ENCODE results near the gene HOXC9.

Gene HOXC9

DNA sequence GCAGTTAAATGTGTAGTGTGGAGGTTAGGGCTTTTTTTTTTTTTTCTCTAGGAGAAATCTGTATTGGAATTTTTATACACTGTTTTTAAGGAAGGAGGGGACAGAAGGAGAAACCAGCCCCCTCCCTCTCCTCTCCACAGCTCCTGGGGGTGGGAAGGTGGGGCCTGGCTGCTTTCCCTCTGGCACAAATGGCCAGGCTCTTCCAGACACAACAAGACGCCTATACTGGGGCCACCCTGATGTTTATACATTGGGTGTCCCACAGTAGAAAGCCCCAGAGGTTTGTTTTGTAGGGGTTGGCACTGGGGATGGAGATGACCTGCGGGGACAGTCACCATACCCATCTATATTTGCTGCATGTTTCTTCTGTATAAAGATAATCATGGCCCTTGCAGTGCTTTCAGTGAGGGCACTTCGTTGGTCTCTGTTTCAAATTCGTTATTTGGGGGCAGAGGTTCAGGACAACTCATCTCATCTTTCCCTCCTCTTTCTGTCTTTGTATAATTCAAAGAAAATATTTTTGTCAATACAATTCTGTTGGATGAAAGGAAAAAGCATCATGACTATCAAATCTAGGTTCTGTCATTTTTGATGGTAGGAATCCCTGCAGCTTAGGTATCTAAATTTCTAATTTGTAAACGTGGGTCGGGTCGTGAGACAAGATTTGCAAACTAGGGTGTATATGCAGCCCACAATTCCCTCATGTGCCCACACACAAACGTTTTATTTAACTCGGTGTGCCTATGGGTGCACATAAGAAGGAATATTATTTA, 23.0 kb upstream of the HOXC9 start:
- DNase-seq, result no peak

DNA sequence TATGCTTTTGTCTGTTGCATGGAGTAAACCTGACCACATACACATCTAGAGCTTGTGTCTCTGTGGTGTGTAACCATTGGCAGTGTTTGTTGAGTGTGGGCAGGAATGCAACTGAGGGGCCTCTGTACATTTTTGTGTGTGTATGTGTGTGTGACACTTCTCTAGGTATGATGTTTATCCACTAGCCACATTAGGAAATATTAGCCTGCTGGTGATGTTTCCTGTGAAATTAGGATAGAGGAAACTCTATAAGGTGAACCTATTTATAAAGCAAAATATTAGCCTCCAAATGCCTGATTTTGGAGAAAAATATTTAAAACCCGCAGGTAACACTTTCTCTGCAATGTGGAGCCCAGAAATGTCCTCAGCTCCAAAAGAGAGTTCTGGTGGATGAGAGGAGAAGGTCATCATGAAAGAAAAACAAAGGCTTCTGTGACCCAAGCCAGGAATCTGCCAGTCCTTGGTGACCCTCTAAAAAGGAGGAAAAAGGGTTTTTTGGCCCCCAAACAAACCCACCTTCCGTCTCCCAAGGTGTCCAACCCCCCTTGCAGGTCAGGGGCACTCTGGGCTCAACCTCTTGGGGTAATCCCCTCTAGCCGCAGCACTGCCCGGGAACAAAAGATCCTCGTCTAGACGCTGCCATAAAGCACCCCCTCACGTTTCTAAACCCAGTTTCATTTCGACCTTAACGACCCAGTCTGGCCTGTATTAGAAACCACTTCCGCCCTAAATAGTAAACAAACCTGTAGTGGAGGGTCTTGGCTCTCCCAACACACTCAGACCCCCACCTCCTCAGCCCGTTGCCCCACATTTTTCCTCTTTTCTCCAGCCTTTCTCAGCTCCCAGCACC, 22.1 kb upstream of the HOXC9 start:
- DNase-seq, result no peak

DNA sequence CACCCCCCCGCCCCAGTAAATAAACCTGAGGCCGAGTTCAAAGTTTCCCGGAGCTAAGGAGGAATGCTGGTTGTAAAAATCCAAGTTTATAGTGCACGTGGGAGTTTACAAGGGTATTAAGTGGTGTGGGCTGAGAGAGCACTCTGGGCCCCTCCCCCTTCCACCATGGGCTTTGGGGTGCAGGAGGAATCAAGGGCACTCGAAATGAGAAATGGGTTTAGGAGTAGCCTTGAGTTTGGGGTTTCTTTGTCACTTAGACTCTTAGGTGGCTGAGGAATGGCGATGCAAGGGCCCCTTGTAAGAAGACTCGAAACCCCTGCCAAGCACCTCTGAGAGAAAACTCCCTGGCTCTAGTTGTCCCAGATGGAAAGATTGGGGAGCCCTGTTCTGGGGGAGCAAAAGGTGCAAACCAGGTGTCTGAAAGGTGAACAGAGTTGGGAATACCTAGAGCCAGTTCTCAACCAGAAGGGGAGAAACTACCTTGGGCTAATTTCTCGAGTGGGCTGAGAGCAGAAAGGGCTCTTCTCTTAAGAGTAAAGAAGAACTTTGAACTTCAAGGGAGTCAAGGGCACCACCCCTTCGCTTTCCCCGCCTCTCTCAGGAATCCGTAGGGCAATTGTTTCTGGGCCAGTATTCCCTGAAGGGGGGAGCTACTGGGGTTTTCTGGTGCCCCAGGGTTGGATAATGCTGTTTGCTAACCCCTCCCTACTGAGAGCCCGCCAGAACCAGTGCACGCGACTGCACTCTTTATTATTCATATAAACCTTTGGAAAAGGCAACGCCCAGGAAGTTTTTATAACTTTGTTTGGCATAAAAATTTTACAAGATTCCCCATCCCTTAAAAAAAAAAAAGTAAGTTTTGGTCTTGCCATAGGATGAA, 21.2 kb upstream of the HOXC9 start:
- no peak for DNase-seq

DNA sequence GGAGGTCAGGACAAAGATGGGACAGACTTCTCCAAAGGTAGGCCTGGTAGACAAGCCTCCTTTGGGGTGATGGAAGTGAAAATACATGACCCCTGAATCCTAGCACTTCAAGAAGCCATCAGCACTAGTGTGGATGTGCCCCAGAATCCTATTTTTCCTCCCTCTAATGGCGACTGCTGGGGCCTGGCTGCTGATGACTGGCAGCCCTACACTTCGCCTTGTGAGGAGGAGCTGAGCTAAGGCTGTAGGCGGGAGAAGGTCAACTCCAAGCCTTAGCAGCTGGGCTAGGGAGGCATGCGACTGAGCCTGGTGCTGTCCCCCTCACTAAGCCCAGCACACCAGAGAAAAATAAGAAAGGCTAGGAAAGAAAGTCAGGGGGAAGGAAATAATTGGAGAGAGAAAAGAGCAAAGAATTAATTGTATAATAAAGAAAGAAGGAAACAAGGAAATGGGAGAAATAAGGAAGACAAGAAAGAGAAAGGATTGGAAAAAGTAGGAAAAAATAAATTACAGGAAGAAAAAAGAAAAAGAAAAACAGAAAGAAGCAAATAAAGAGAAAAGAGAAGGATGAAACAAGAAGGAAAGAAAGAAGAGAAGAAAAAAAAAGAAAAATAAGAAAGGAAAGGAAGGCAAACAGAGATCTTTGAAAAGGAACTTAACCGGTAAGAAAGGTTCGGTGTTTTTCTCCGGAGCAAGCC, 19.7 kb upstream of the HOXC9 start:
- no peak for DNase-seq

DNA sequence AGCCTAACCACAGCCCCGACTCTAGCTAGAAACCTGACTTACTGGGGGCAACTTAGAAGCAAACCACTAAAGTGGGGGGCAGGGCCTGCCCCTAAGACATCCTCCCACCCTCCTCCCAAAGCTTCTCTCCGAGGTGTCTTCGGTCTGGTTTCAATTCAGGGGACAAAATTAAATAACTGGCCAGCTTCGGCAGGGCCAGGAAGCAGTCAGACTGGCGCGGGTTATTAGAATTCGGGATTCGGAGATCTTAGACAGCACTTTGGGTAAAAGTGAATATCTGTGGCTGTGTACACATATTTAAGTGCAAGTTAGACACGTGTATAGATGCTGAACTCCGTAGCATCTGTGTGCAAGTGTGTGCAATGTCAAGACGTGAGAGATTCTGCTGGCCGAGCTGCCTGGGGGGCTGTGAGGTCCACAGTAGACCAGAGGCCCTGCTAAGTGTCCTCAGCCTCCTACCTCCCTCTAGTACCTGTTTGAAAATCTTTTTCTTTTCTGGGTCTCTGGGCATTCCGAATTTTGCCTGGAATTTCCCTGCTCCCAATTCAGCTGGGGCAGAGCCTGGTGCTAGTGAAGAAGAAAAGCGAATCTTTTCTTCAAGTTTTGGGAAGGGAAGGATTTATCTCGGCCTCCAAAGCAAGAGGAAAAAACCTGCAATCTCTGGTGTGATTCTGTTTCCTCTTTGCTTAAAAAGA, 19.0 kb upstream of the HOXC9 start:
- DNase-seq, result no peak

DNA sequence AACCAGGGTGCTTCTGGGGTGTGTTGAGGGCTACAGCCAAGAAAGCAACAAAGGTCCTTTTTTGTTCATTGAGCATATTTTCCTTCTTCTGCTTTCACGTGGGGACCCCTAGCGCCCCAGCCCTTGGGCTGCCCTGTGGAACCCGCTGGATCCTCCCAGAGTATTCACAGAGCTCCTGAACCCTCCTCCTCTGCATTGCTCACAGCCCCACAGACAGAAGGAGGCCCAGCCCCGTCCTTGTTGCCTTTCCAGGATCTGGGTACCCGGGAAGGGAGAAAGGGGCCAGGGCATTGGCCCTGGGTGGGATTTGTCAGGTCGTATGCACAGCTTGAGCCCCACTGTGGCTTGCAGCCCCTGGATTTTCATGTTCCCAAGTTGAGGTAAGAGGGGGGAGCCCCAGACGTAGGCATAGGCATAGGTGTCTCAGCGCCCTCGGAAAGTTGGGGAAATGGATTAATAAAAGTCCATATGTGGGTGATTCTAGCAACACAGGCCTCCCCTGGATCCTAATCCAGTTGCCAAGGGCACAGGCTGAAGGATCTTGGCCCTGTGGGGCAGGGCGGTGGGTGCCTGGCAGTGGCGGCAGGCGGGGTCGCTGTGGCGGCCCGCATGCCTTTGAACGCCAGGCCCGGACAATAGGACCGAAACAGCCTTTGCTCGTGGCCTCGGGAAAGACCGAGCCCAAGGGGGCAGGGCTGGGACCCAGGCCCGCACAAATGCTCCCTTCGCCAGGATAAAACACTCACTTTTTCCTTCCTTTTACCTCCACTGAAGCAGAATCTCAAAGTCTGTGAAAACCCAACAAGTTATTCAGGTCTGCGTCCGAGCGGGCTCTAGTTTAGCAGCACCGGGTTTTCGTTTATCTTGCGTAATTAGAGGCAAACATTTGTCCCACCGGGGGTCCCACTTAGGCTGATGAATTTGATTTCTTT, 18.1 kb upstream of the HOXC9 start:
- no peak for DNase-seq

DNA sequence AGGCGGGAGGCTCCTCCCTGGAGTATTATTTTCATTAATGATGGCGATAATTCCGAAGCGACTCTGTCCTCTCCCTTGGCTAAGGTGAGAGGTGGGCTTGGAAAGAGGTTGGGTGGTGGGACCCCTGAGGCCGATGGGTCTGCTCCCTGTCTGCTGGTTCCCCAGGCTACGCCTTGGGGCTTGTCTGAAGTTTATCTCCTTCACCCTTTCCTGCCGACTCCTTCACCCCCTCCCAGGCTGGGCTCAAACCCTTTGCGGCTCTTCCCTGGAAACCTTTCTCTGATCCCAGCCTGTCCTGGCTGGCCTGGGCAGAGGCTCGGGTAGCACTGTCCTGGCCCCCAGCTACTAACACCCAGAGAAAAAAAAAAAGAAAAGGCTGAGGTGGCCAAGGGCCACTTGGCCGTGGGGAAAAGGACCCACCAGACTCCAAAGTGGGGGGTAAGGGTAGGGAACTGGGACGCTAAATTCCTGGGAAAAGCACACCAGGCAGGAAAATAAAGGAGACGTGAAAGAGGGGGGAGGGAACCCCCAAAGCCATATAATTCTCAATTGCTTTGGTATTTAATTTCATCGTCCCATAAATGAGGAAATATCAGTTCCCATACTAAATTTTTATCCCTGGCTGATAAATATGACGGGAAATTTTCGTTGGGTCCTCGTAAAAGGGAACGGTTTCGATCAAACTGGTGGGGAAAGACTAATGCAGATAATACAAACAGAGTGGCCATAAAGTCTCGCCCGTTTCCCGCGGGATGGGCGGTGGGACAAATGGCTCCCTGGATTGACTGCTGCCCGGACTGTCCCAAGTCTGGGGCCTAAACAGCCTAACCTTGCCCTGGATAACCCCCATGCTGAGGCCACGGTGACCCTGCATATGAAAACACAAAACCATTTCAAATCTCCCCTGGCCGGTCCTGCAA, 17.1 kb upstream of the HOXC9 start:
- no peak for DNase-seq

DNA sequence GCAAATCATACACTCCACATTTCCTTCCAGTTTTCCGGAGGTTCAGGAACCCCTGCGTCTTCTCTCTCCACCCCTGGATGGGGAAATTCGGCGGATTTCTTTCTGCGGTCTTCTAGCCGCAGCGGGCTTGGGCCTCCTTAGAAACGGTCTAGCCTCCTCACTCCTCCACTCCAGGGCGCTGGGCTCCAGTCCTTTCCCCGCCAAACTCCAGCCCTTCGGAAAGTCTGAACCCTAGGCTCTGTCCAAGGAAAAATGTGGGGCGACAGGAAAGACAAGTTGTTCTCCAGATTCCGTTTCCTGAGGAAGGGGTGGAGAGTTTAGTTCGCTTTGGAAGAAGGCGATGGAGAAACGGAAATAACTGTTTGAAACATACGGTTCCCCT, 16.4 kb upstream of the HOXC9 start:
- no peak for DNase-seq

DNA sequence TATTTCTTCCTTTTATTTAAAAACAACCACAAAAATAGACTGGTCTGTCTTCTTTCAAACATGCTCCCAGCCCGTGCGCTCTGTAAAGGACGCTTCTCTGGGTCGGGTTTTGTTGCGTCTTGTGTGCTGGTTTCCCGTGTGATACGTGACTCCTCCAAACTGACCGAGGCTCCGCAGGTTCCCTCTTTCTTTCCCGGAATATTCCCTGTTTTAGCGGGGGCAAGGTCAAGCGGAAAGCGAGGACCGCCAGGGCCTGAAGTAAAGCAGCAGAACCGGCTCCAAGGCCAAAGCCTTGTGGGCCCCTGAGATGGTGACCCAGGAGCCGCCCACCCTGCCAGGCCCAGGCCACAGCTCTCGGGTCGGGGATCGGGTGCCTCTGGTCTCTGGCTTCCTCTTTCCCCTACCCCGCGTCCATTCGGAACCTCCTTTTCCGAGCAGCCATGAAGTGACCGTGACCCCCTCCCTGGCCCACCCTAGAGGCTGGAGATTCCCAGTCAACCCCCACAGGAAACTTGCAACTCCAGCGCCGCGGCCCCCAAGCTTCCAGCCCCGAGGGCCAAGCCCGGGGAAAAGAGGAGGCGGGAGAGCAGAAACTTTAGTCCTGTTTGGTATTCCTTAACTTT, 15.9 kb upstream of the HOXC9 start:
- DNase-seq, result no peak

DNA sequence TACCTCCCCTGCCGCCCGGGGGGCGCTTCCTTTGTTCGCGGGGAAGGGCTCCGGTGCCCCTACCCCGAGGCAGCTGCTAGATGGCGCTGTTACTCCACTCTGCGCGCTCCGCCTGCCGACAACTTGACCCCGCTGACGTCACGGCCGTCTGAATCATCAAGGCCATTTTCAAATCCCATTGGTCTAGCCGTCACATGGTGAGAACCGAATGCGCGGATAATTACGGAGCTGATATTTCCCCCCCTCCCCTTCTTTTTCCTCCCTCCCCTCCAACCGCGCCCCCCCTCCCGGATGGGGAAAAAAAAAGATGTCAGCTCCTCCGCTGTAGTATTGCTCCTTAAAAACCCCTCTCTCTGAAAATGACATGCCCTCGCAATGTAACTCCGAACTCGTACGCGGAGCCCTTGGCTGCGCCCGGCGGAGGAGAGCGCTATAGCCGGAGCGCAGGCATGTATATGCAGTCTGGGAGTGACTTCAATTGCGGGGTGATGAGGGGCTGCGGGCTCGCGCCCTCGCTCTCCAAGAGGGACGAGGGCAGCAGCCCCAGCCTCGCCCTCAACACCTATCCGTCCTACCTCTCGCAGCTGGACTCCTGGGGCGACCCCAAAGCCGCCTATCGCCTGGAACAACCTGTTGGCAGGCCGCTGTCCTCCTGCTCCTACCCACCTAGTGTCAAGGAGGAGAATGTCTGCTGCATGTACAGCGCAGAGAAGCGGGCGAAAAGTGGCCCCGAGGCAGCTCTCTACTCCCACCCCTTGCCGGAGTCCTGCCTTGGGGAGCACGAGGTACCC, 14.9 kb upstream of the HOXC9 start, which contains the start of gene HOXC10:
HOXC10 (plus strand) TSS at position 246 of the 791 bp plus-strand sequence; CDS start at position 360, 114 bp downstream.
- peak; percentile 82 for DNase-seq

DNA sequence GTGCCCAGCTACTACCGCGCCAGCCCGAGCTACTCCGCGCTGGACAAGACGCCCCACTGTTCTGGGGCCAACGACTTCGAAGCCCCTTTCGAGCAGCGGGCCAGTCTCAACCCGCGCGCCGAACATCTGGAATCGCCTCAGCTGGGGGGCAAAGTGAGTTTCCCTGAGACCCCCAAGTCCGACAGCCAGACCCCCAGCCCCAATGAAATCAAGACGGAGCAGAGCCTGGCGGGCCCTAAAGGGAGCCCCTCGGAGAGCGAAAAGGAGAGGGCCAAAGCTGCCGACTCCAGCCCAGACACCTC, 14.3 kb upstream of the HOXC9 start:
- no peak for DNase-seq

DNA sequence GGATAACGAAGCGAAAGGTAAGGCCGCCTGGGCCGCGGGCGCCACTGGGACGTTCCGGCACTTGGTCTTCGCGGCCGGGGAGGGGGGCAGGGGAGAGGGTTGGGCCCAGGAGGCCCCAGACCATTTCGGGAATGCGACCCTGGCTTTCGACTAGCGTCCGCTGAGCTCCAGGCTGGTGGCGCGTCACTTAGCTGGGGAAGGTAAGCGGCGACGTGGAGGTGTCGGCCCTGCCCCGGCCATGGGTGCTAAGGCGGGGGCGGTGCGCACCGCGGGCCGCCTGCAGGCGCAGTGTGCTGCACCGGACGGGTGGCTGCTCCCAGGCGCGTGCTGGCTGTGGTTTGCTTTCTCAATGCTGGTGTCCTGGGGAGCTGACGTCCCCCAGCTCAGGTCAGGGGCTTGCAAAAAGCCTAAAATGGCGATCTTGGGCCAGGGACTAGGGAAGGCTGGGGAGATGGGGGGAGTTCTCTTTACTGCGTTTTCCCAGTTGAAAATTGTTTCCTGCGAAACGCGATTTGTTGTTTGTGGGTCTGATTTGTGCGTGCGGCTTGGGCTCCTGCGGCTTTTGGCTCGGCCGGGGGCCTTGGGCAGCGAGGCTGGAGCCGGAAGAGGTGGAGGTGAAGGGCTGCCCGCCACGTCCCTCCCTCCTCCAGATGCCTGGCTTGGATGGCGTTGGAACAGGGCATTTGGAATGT, 13.8 kb upstream of the HOXC9 start:
- DNase-seq, result no peak

DNA sequence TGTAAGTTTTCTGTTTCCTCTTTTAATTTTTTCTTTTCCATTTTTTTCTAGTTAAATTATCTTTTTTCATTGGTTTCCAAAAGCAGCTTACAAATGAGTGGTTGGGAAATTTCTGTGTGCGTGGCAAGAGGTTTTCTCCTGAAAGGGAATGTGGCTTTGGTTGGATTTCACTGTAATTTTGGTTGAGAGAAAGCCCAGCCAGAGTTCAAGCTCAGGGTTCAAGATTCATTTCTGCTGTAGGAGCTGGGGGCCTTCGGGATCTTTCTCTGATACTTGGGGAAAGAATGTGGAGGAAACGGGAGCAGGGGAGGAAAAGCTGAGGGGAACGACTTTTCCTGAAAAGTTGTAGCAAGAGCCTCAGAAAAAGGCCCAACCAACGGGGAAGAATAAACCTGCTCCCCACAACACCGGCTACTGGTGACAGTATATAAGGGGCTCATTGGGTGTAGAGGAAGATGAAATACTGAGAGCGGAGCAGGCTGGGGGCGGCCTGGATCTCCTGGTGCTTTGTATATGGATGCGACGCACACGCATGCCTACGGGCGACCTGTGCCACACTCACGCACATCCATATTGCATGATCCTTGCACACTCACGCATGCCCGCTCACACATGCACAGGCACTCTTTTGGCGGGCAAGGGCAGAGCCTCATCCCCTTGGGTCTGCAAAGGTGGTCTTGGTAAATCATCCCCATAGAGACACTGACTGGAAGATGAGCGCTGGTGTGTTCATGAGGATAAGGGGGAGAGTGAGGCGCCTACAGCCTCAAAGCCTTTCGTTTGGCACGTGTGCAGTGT, 13.1 kb upstream of the HOXC9 start:
- DNase-seq, result no peak

DNA sequence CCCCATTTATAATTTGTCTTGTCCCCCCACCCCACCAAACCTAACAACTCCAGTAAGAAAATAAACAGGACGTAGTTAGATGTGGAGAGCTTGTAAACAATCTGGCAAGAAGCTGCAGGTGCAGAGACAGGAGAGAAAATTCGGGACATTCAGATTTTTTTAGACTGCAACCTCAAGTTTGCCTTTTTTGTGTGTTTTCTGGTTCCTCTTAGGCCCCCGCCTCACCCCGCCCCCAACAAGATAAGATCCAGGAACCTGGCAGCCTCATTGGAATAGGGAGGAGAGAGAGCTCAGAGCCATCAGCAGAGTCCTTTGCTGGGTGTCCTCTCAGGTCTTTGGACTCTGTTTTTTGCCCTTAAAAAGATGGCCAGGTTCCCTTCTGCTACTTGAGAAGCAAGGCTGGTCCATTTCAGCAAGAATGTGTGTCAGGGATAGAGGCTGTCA, 12.2 kb upstream of the HOXC9 start:
- DNase-seq, result no peak

DNA sequence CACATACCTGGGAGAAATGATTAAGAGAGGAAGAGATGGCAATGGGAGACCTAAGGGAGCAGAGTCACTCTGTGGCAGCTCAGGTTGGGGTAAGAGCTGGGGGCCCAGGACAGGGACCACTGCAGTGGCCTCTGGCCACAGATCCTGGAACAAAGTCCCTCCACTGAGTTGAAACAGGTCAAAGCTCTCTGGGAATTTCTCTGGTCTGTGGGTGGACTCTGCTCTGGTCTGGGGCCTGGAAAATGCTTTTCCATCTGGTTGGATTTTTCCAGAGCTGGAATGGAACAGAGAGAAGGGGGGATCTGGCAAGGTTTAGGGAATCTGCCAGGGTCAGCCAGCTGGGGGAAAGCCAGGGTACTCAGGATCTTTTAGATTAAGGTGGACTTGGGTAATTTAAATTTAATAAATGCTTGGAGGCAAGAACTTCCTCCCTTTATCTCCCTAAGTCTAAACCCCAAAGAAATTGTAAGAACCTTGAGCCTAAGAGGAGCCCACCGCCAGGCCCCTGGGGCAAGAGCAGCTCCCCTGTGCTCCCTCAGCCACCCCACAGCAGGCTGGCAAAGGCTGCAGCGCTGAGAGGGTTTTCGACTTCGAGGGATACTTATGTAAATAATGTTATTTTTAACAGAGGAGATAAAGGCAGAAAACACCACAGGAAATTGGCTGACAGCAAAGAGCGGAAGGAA, 11.3 kb upstream of the HOXC9 start:
- no peak for DNase-seq
